Fibroblast of pulmonary artery (primary cell): ENCODE measurements around the gene GPR78.

ENCODE experiments used
- DNase-seq: peaks from one replicate; pipeline ENCODE4 v3.0.0-alpha.2; 2010; ENCODE audit warnings: low read depth
- H3K4me3 ChIP-seq: replicated peaks from 2 replicates; pipeline ENCODE4 v1.5.1; 2011; ENCODE audit warnings: low read depth, mild to moderate bottlenecking, control low read depth, low read length, moderate library complexity
- CTCF ChIP-seq: IDR thresholded peaks from 2 replicates; pipeline ENCODE4 v1.5.1; 2011; ENCODE audit warnings: mild to moderate bottlenecking, control low read depth, low read length, inconsistent platforms; ENCODE audit errors: missing control alignments

The GPR78 gene

GRCh38 chr4:8605289-8605688 is 25.1 kb downstream of the GPR78 start:
- DNase-seq = no peak
- H3K4me3 ChIP-seq = no peak overlapping the region
- no peak for TF ChIP-seq CTCF

GRCh38 chr4:8606476-8606875 is 26.3 kb downstream of the GPR78 start:
- DNase-seq = no peak
- no peak for TF ChIP-seq CTCF
- H3K4me3 ChIP-seq = no peak overlapping the region

GRCh38 chr4:8606966-8607365 is 26.8 kb downstream of the GPR78 start:
- no peak for DNase-seq
- TF ChIP-seq CTCF = no peak
- H3K4me3 ChIP-seq = no peak overlapping the region

GRCh38 chr4:8607603-8608481 is 27.6 kb downstream of the GPR78 start:
- no peak overlapping the region for H3K4me3 ChIP-seq
- DNase-seq = no peak
- peak; percentile 75 for TF ChIP-seq CTCF

GRCh38 chr4:8608714-8609391 is 28.7 kb downstream of the GPR78 start:
- TF ChIP-seq CTCF = no peak
- DNase-seq = no peak
- no peak overlapping the region for H3K4me3 ChIP-seq

- DNase-seq = no peak
- TF ChIP-seq CTCF = no peak
- H3K4me3 ChIP-seq = no peak overlapping the region
Observed at GRCh38 chr4:8609406-8609805, 29.2 kb downstream of the GPR78 start.
